Ovary (tissue), 9 donors: ENCODE data around the gene AP1B1. TPM values are rescaled to one million over a fixed set of nuclear protein-coding genes. Genes with fewer than 3 reads are reported as not detected.
"Not testable (repeated sequence)": the region's sequence is repeated elsewhere in the genome, so short reads cannot be mapped to it uniquely, and the experiment has no call there.

Experiments used
- DNase-seq, 5 donors: peaks; one replicate each; pipeline ENCODE4 v3.0.0-alpha.2; 2019 to 2020
- H3K27ac ChIP-seq, 2 donors: fragments of 200-600 bp; one replicate each; pipeline versions ENCODE4 v1.5.1 to v1.8.0; 2019 to 2022
- H3K27me3 ChIP-seq: fragments of 200-600 bp; one replicate; pipeline ENCODE4 v1.8.0; 2022
- H3K36me3 ChIP-seq: fragments of 200-600 bp; sonication (generic); one replicate; pipeline ENCODE4 v1.5.1; 2019
- H3K4me1 ChIP-seq: one replicate; pipeline ENCODE4 v1.8.1; 2013; ENCODE audit warnings: mild to moderate bottlenecking, moderate library complexity; ENCODE audit not compliant: insufficient read depth
- H3K4me3 ChIP-seq: fragments of 200-600 bp; sonication (generic); one replicate; pipeline ENCODE4 v1.5.1; 2017
- H3K9me3 ChIP-seq, 2 donors: fragments of 200-600 bp in 1 of 2; sonication (generic) in 1 of 2; one replicate each; pipeline versions ENCODE4 v1.5.1 to v1.8.1; 2013 to 2019; ENCODE audit warnings: mild to moderate bottlenecking in 1 of 2, moderate library complexity in 1 of 2
- CTCF ChIP-seq, 3 donors: fragments of 450-650 bp in 2 of 3; fragments of 200-600 bp in 1 of 3; IDR thresholded peaks; one replicate each; pipeline versions ENCODE4 v1.5.1 to v1.8.0; 2016 to 2022; ENCODE audit warnings: antibody characterized with exemption in 3 of 3, mild to moderate bottlenecking in 1 of 3
- EP300 ChIP-seq: sonication (generic); formaldehyde crosslinking; IDR thresholded peaks from one replicate; pipeline ENCODE4 v1.6.1; 2017; ENCODE audit warnings: antibody characterized with exemption
- POLR2A ChIP-seq: fragments of 450-650 bp; IDR thresholded peaks from one replicate; pipeline ENCODE4 v1.6.1; 2017; ENCODE audit warnings: antibody characterized with exemption, mild to moderate bottlenecking, moderate library complexity
- WGBS, 3 donors: extraction: QIAGEN DNeasy Blood & Tissue Kit in 1 of 3; methylation state at CpG; one replicate each; pipeline versions ENCODE4 v1.1.5 to v1.1.7; 2013 to 2017; 5-methylcytosine and 5-hydroxymethylcytosine counted together
- intact Hi-C, 4 donors: fragments of 100-400 bp; cut with DNase I; formaldehyde crosslinking; loops; one replicate each; pipeline versions ENCODE4 v1.11.0 to v1.15.1; 2022 to 2023
- polyA plus RNA-seq, 2 donors: library from polyadenylated mRNA; stranded (reverse); fragments of 200-250 nt in 1 of 2; fragments of 350-450 nt in 1 of 2; fragmentation: Illumina TruSeq in 1 of 2; extraction: RNeasy Lipid Tissue Mini Kit (QIAGEN cat#74804) in 1 of 2; gene quantifications; one replicate each; pipeline ENCODE4 v1.2.3, GENCODE V29; 2013 to 2014
- total RNA-seq, 7 donors: library from RNA; depleted of rRNA in 2 of 7; stranded (reverse); fragments of >200 nt in 2 of 7; fragmentation: NEBNext Ultra II Directional in 3 of 7; extraction: Animal tissue kit (Norgen Biotek cat#: 25700) in 3 of 7; gene quantifications; one replicate each; pipeline versions ENCODE4 v1.1.0 to v1.2.4, GENCODE V29; 2016 to 2023
- donor health status: DM: no; HTN: no; CAD: no; lungs with moderate emphysema.
- donor health status: DM: no; HTN: no; CAD: no.
- donor health status: Bipolar disorder and iron deficiency.
- donor health status: DM: yes; HTN: yes; CAD: no.
- donor health status: DM: no; HTN: no; CAD: no.
- donor health status: DM: yes; HTN: yes; CAD: no.

AP1B1 gene
- total and polyA plus RNA-seq, 9 donors = 17.7 to 54.0 (median 36.8) TPM

GRCh38 chr22:29411569-29412211 lies 23.3 kb upstream of the AP1B1 start:
- H3K27me3 ChIP-seq, DNase-seq, H3K9me3 ChIP-seq, H3K36me3 ChIP-seq, H3K4me3 ChIP-seq, H3K4me1 ChIP-seq, intact Hi-C loops, H3K27ac ChIP-seq: not testable (repeated sequence)
- WGBS, 3 donors = 63 to 74% (median 67%) methylated on average over 4 of the region's 4 CpGs

DNA sequence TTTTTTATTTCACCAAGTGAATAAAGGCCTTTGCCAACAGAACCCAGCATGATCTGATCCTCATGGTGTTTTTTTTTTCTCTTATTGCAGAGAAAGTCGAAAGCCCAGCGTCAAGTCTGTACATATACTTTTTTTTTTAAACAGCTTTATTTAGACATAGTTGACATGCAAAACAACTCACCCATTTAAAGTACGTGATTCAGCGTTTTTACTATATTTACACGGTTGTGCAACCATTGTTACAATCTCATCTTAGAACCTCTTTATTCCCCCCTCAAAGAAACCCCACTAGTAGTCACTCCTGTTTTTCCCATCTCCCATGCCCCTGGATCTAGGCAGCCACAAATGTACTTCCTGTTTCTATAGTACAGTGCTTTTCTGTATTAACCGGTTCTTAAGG lies 20.6 kb upstream of the AP1B1 start:
- Histone ChIP-seq H3K27me3 (no peaks in the 10 kb centered on the region), H3K4me3 (no peak overlapping the region), H3K27ac (no peak overlapping the region), H3K9me3 (no peaks in the 10 kb centered on the region), H3K36me3 (no peaks in the 10 kb centered on the region), H3K4me1 (no peaks in the 10 kb centered on the region)
- TF ChIP-seq CTCF (IDR thresholded peaks at IDR 0.05) (no peak), EP300 (no peak), POLR2A (no peak)
- intact Hi-C loops = no loop called here
- no peak for DNase-seq
- 68 to 86% (median 73%) methylated on average over 6 of the region's 6 CpGs for WGBS, 3 donors

GRCh38 chr22:29401538-29401937 lies 13.2 kb upstream of the AP1B1 start:
- H3K27me3 ChIP-seq, H3K27ac ChIP-seq, H3K4me1 ChIP-seq, DNase-seq, H3K4me3 ChIP-seq, H3K9me3 ChIP-seq, H3K36me3 ChIP-seq, intact Hi-C loops: not testable (repeated sequence)
- 67 to 77% (median 70%) methylated on average over 6 of the region's 6 CpGs for WGBS, 3 donors

- Histone ChIP-seq H3K9me3 (no peaks in the 10 kb centered on the region), H3K4me1 (no peaks in the 10 kb centered on the region), H3K4me3 (no peak overlapping the region), H3K36me3 (no peaks in the 10 kb centered on the region), H3K27ac (no peak overlapping the region), H3K27me3 (no peaks in the 10 kb centered on the region)
- TF ChIP-seq CTCF (IDR thresholded peaks at IDR 0.05) = no peak
- no peak for TF ChIP-seq EP300
- no peak for TF ChIP-seq POLR2A
- intact Hi-C loops = no loop called here
- WGBS, 3 donors = 90% methylated on average over 2 of the region's 2 CpGs
- DNase-seq = no peak
Observed at GRCh38 chr22:29400576-29400975, 12.2 kb upstream of the AP1B1 start.

DNA sequence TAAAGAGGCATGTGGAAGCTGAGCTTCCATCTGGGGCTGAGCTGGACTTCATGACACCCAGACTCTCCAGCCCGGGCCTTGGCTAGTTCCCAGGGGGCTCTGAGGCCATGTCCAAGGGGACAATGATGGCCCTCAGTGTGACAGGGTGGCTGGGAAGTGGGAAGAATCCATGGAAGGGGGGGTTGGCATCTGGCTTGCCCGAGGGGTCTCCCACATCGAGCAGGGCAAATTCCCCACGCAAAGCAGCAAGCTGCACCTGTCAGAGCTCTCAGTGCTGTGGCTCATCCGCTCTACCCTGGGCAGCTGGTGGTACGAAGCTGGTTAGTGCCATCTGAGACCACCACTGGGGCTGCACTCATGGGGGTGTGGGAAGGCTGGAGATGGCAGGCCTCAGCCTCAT lies 9.4 kb upstream of the AP1B1 start:
- no peak overlapping the region for H3K4me3 ChIP-seq
- no peak for DNase-seq
- H3K27ac ChIP-seq = no peak overlapping the region
- 79 to 89% (median 83%) methylated on average over 6 of the region's 6 CpGs for WGBS, 3 donors
- no peaks in the 10 kb centered on the region for H3K27me3 ChIP-seq
- intact Hi-C loops = loop anchor here in 2 of 4 donors (10.0 kb wide), 2 partner anchors 117 to 127 kb away; no protein-coding TSS in a partner anchor
- H3K36me3 ChIP-seq = no peaks in the 10 kb centered on the region
- no peaks in the 10 kb centered on the region for H3K4me1 ChIP-seq
- no peak for TF ChIP-seq POLR2A
- no peak for TF ChIP-seq EP300
- TF ChIP-seq CTCF (IDR thresholded peaks at IDR 0.05) = no peak
- H3K9me3 ChIP-seq = no peaks in the 10 kb centered on the region
